GM21576 (cell line): ENCODE results near the gene PDIA4.
A peak's percentile ranks its signal among the peaks of the same experiment; 100 is the strongest.
"Not testable (repeated sequence)": the region's sequence is repeated elsewhere in the genome, so short reads cannot be mapped to it uniquely, and the experiment has no call there.

ENCODE experiments used
- ATAC-seq: cut with Tn5 transposase; IDR thresholded peaks from one replicate; pipeline ENCODE4 v1.9.1; 2021; ENCODE audit warnings: mild to moderate bottlenecking, moderate library complexity; ENCODE audit not compliant: unreplicated experiment

Gene PDIA4

GRCh38 chr7:149038641-149039040 is 10.3 kb upstream of the PDIA4 start:
- ATAC-seq, result not testable (repeated sequence)

DNA sequence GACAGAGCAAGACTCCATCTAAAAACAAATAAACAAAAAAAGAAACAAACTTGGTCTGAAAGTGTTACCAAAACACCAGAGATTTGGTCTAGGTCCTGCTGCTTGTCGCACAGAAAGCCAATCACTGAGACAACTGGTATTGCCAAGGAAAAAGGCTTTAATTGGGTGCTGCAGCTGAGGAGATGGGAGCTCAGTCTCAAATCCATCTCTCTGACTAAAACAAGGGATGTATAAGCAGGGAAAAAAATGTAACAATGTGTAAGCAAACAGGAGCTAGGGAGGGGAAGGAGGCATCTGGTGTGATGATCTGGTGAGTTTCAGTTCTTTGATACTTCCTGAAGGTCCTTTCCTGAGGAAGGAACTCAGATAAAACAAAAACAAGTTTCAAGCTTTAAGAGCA is 8.4 kb upstream of the PDIA4 start:
- ATAC-seq, result no peak

- ATAC-seq, result no peak
Observed at GRCh38 chr7:149031353-149031910, 3.1 kb upstream of the PDIA4 start.

DNA sequence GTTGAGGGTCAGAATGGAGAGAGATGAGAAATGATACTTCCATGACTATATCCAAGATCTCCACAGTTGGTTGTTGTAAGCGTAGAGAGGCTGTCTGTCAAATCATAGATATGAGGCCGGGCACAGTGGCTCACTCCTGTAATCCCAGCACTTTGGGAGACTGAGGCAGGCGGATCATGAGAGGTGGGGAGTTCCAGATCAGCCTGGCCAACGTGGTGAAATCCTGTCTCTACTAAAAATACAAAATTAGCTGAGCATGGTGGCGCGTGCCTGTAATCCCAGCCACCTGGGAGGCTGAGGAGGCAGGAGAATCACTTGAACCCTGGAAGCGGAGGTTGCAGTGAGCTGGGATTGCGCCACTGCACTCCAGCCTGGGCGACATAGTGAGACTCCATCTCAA is 2.1 kb upstream of the PDIA4 start:
- not testable (repeated sequence) for ATAC-seq

DNA sequence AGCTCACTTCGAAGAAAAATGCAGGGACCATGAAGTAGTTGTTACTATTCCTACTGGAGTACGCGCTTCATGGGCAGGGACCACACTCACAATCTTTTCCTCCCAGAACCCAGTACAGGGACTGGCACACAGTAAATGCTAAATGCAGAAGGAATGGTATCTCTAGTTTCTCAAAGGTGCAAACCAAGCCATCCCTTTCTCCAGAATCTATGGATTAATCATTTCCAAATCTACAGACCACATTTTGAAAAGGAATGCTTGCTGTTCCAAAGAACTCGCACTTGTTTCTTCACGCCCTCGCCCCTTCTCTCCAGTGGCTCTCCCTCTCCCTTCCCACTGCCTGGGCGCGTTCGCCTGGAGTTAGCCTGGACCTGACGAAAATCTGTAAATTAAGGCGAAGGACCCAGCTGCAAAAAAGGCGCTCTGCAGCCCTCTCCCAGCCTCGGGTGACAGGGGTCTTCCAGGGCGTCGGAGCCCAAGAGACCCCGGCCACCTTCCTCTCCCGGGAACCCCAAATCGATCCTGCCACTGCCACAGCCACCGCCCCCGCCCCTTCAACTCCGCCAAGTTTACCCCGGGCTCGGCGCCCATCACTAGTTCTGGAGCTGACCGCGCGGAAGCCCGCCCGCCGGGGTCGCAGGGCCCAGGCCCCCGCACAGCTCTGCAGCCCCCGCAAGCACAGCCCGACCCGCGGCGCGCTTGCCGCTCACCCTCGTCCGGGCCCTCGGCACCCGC is 527 bp downstream of the PDIA4 start:
- no peak for ATAC-seq

DNA sequence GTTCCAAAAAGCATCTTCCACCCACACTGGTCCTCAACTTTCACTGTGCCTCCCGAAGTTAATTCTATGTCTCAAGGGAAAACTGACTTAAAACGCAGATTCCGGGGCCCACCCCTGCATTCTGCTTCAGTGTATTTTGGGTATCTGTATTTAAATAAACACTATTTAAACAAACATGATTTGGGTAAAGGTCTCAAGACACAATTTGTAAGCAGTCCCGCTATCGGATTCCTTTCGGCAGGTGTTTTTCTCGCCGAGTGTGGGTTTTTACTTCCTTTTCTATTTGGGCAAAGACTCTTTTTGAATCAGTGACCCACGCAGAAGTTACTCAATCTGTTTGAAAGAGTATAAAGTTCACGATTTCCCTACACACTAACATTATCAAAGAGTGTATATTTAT is 1.2 kb downstream of the PDIA4 start:
- no peak for ATAC-seq

DNA sequence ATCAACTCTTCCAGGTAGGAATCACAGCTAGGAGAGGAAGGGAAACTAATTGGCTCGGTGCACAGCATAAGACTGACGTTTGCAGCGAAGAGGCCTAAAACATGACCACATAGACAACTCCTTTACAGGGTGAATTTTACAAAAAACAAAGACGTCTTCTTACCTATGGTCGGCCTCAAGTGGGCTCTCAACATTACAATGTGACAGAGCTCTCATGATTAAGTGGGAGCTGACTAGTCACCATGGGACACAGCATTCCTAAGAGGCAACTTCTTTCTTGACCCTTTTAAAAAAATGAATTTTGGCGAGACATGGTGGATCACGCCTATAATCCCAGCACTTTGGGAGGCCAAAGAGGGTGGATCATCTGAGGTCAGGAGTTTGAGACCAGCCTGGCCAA is 4.6 kb downstream of the PDIA4 start:
- ATAC-seq, result no peak

- ATAC-seq, result no peak
Observed at GRCh38 chr7:149022756-149023360, 5.4 kb downstream of the PDIA4 start.

- no peak for ATAC-seq
Observed at GRCh38 chr7:149021725-149022062, 6.6 kb downstream of the PDIA4 start.

GRCh38 chr7:149020483-149020882 is 7.8 kb downstream of the PDIA4 start:
- ATAC-seq, result no peak

DNA sequence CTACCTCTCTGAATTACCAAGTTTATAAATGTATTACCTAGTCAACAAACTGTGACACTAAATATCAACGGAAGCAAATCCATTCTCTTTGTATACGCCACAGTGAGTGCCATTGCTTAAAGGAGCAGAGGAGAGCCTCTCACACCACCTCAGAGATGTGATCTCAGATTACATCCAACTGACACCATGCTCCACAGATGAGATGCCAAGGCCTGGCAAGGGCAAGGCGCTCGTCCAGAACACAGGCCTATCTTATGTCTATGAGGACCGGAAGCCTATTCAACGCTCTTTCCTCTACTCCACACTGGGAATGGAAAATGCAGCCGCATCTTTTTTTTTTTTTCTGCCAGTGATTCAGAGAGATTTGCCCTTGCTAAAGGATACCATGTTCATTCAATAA is 11.4 kb downstream of the PDIA4 start:
- ATAC-seq, result no peak

DNA sequence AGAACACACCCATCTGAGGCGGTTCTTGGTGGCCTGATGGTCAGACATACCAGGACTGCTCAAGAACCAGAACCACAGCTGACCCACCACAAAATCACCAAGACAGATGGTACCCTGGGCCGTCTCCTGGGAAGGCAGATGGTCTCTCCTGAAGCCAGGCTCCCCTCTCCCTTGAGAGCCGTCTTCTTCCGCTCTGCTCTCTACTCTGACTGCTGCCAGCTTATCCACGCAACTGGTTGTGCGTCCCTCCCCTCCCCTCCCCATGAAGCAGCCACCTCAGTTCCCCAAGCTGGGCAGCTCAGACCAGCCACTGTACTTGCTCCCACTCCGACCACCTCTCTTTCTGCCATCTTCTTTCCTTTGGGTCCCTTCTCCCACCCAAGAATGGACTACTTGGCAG is 14.0 kb downstream of the PDIA4 start:
- ATAC-seq, result no peak

GRCh38 chr7:149013876-149014275 is 14.4 kb downstream of the PDIA4 start:
- ATAC-seq, result no peak

- ATAC-seq, result not testable (repeated sequence)
Observed at GRCh38 chr7:149012730-149013129, 15.6 kb downstream of the PDIA4 start.

DNA sequence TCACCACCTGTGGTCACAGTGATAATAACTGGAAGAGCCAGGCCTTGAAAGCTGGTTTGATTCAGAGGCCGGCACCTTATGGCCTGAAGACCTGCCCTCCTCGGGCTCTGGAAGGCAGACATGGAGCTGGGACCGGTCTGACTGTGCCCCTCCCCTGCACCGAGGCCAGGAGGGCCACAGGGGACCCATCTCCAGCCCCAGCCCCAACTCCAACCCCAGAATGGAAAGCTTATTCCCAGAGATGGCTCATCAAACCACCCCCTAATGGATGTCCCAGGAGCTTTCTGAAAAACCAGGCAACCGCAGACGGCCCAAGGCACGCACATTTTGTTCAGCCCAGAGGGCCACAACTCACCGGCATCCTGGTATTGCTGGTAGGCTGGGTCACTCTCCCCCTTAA is 16.8 kb downstream of the PDIA4 start:
- ATAC-seq, result no peak

DNA sequence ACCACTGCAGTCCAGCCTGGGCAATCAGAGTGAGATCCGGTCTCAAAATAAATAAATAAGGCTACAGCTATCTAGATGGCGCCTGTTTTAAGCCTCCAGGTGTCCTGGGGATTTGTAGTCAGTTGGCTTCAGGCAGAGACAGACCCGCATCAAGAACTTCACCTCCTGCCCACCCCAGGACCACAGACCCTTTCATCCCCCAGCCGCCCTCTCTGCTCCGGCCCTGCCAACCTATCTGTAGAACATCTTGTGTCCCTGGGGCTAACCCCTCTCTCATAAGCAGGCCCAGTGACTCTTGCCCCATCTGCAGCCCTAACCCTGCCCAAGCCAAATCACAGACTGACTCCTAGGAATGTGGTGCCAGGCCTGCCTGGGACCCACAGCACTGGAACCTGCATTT is 17.9 kb downstream of the PDIA4 start:
- no peak for ATAC-seq

DNA sequence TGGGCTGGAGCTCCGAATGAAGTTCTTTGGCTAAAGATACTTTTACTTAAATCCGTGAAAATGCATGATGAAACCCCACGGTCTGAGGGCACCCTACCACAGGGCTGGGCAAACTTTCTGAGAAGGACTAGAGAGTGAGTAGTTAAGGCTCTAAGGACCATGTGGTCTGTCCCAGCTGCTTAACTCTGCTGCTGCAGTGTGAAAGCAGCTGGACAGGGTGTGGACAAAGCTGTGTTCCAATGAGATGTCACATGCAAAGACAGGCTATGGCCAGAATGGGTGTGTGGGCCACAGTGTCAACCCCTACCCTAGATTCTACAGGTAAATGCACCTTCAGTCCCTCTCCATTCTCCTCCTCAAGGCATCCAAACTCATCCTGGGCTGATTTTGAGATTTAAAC is 18.8 kb downstream of the PDIA4 start:
- no peak for ATAC-seq

GRCh38 chr7:149007611-149008010 is 20.7 kb downstream of the PDIA4 start:
- ATAC-seq, result no peak

GRCh38 chr7:149007146-149007545 is 21.2 kb downstream of the PDIA4 start:
- no peak for ATAC-seq

DNA sequence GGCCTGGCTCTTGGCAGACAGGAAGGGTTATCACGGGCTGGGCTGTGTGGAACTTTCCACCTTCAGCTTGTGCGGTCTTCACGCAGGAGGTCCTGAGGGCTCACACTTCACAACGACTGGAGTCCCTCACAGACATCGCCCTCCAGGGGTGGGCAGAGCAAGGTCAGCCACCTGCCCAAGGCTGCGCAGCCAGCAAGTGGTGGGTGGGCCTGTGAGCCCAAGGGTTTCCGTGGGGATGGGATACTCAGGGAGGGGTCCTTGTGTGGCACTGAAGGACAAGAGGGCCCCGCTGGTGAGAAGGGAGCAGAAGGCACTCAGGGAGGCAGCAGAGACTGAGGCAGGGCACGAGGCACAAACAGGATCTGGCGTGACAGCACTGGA is 22.0 kb downstream of the PDIA4 start:
- ATAC-seq, result no peak

GRCh38 chr7:149005427-149006344 is 22.6 kb downstream of the PDIA4 start:
- peak; percentile 76 for ATAC-seq
